Ramos (cell line): ENCODE measurements around the gene LRRC46.

Experiments
- in situ Hi-C: fragments of 300-500 bp; cut with MboI; formaldehyde crosslinking; loops from one replicate; pipeline ENCODE4 v1.14.3; 2022; ENCODE audit warnings: low sequenced_read_pairs; ENCODE audit not compliant: unreplicated experiment

The LRRC46 gene

GRCh38 chr17:47829870-47830269, 1.6 kb upstream of the LRRC46 start:
- in situ Hi-C loops: no loop called here

GRCh38 chr17:47830396-47831002, 971 bp upstream of the LRRC46 start:
- in situ Hi-C loops: no loop called here

GRCh38 chr17:47831934-47832327, 461 bp downstream of the LRRC46 start:
- in situ Hi-C loops: no loop called here

GRCh38 chr17:47834756-47835155, 3.3 kb downstream of the LRRC46 start:
- in situ Hi-C loops: no loop called here

GRCh38 chr17:47836601-47837000, 5.1 kb downstream of the LRRC46 start:
- in situ Hi-C loops: no loop called here

GRCh38 chr17:47837401-47838039, 6.0 kb downstream of the LRRC46 start:
- in situ Hi-C loops: no loop called here

GRCh38 chr17:47838636-47839035, 7.2 kb downstream of the LRRC46 start:
- in situ Hi-C loops: no loop called here

GRCh38 chr17:47839071-47839470, 7.6 kb downstream of the LRRC46 start:
- in situ Hi-C loops: no loop called here

- in situ Hi-C loops: loop anchor here (5.0 kb wide), 1 partner anchor 52 kb away; no protein-coding TSS in a partner anchor
Measured at GRCh38 chr17:47840001-47840741, 8.7 kb downstream of the LRRC46 start.

GRCh38 chr17:47840742-47841487, 9.4 kb downstream of the LRRC46 start, which contains the start of gene SCRN2:
Gene SCRN2, minus strand, starts transcription at chr17:47841273. Its CDS starts 430 bp downstream, at chr17:47840843.
- in situ Hi-C loops: loop anchor here (5.0 kb wide), 1 partner anchor 51 kb away; no protein-coding TSS in a partner anchor

GRCh38 chr17:47841488-47842291, 10.2 kb downstream of the LRRC46 start:
- in situ Hi-C loops: loop anchor here (5.0 kb wide), 1 partner anchor 51 kb away; no protein-coding TSS in a partner anchor

- in situ Hi-C loops: loop anchor here (5.0 kb wide), 1 partner anchor 49 kb away; no protein-coding TSS in a partner anchor
Measured at GRCh38 chr17:47843391-47843730, 11.9 kb downstream of the LRRC46 start.

GRCh38 chr17:47844227-47844626, 12.8 kb downstream of the LRRC46 start:
- in situ Hi-C loops: loop anchor here (5.0 kb wide), 1 partner anchor 48 kb away; no protein-coding TSS in a partner anchor

- in situ Hi-C loops: loop anchor here (5.0 kb wide), 1 partner anchor 47 kb away; no protein-coding TSS in a partner anchor
Measured at GRCh38 chr17:47844814-47845715, 13.6 kb downstream of the LRRC46 start.

GRCh38 chr17:47845716-47846075, 14.2 kb downstream of the LRRC46 start:
- in situ Hi-C loops: no loop called here

- in situ Hi-C loops: no loop called here
Measured at GRCh38 chr17:47846716-47847340, 15.4 kb downstream of the LRRC46 start.

- in situ Hi-C loops: no loop called here
Measured at GRCh38 chr17:47847341-47848197, 16.1 kb downstream of the LRRC46 start.
